ENCODE results near the gene HP1BP3. TPM values are rescaled to one million over a fixed set of nuclear protein-coding genes. Genes with fewer than 3 reads are reported as not detected.

Gene HP1BP3
- total and polyA plus RNA-seq, 4 donors: 34.8 to 115 (median 72.7) TPM

DNA sequence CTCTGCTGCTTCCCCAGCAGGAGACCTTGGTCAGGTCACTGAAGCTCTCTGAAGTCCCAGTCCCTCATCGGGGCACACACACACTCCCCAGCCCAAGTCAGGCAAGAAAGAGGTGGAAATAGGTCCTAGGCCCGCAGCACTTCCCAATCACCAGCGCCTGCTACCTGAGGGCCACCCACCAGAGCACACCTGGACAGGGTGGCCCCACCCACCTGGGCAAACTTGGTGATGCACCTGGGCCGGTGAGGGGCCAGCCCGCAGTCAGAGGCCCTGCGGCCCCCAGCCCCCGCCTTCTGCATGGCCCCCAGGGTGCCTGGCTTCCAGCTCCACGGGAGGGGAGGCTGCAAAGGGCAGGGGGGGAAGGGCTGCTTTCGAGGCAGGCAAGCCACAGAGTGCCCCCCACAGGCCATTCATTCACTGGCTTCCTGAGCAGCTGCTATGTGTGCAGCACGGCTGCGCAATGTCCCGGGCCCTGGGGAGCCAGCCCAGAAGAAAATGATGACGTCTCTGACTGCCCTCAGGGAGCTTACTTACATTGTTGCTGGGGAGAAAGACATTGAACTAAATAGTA, 59.3 kb downstream of the HP1BP3 start:
- Histone ChIP-seq H3K4me3 (ENCODE audit: low read depth in 1 of 3, low read length in 3 of 3) (no peak overlapping the region), H3K36me3 (ENCODE audit: control insufficient read depth in 4 of 4, insufficient read depth in 3 of 4, low read depth in 1 of 4, low read length in 3 of 4) (no peaks in the 10 kb centered on the region), H3K27me3 (ENCODE audit: control insufficient read depth in 4 of 4, insufficient read depth in 4 of 4, low read length in 3 of 4) (no peaks in the 10 kb centered on the region), H3K27ac (ENCODE audit: low read depth in 1 of 2, low read length in 2 of 2) (no peak overlapping the region), H3K9ac (ENCODE audit: low read depth in 1 of 2, low read length in 2 of 2) (no peak overlapping the region), H3K4me1 (ENCODE audit: control insufficient read depth in 4 of 4, insufficient read depth in 4 of 4, low read length in 3 of 4) (peaks cover 5 to 13% (median 9%) of the 10 kb centered on the region in 4 donors), H3K9me3 (ENCODE audit: control insufficient read depth in 4 of 4, low read length in 3 of 4) (no peaks in the 10 kb centered on the region)
- WGBS: 55% methylated on average over 13 of the region's 13 CpGs
- no peak for DNase-seq (ENCODE audit: low spot score)
- TF ChIP-seq JUND (IDR thresholded peaks at IDR 0.05): no peak
- no peak for TF ChIP-seq HNF4A (conservative IDR thresholded peaks at IDR 0.05)
- TF ChIP-seq GABPA (IDR thresholded peaks at IDR 0.05 in 1 of 2, conservative IDR thresholded peaks at IDR 0.05 in 1 of 2): no peak
- no peak for TF ChIP-seq NR2F2 (IDR thresholded peaks at IDR 0.05)
- no peak for TF ChIP-seq EGR1 (IDR thresholded peaks at IDR 0.05; ENCODE audit: low read depth in 2 of 2)
- TF ChIP-seq, protein P1, sequence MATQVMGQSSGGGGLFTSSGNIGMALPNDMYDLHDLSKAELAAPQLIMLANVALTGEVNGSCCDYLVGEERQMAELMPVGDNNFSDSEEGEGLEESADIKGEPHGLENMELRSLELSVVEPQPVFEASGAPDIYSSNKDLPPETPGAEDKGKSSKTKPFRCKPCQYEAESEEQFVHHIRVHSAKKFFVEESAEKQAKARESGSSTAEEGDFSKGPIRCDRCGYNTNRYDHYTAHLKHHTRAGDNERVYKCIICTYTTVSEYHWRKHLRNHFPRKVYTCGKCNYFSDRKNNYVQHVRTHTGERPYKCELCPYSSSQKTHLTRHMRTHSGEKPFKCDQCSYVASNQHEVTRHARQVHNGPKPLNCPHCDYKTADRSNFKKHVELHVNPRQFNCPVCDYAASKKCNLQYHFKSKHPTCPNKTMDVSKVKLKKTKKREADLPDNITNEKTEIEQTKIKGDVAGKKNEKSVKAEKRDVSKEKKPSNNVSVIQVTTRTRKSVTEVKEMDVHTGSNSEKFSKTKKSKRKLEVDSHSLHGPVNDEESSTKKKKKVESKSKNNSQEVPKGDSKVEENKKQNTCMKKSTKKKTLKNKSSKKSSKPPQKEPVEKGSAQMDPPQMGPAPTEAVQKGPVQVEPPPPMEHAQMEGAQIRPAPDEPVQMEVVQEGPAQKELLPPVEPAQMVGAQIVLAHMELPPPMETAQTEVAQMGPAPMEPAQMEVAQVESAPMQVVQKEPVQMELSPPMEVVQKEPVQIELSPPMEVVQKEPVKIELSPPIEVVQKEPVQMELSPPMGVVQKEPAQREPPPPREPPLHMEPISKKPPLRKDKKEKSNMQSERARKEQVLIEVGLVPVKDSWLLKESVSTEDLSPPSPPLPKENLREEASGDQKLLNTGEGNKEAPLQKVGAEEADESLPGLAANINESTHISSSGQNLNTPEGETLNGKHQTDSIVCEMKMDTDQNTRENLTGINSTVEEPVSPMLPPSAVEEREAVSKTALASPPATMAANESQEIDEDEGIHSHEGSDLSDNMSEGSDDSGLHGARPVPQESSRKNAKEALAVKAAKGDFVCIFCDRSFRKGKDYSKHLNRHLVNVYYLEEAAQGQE (IDR thresholded peaks at IDR 0.05): no peak
- no peak for TF ChIP-seq TAF1 (conservative IDR thresholded peaks at IDR 0.05)
- TF ChIP-seq YY1 (IDR thresholded peaks at IDR 0.05): no peak
- TF ChIP-seq RXRA (IDR thresholded peaks at IDR 0.05): no peak
- TF ChIP-seq FOXA1 (IDR thresholded peaks at IDR 0.05): no peak
- TF ChIP-seq, protein P2, sequence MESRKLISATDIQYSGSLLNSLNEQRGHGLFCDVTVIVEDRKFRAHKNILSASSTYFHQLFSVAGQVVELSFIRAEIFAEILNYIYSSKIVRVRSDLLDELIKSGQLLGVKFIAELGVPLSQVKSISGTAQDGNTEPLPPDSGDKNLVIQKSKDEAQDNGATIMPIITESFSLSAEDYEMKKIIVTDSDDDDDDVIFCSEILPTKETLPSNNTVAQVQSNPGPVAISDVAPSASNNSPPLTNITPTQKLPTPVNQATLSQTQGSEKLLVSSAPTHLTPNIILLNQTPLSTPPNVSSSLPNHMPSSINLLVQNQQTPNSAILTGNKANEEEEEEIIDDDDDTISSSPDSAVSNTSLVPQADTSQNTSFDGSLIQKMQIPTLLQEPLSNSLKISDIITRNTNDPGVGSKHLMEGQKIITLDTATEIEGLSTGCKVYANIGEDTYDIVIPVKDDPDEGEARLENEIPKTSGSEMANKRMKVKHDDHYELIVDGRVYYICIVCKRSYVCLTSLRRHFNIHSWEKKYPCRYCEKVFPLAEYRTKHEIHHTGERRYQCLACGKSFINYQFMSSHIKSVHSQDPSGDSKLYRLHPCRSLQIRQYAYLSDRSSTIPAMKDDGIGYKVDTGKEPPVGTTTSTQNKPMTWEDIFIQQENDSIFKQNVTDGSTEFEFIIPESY (IDR thresholded peaks at IDR 0.05): no peak
- TF ChIP-seq HNF4G (IDR thresholded peaks at IDR 0.05): no peak
- TF ChIP-seq, protein P3, sequence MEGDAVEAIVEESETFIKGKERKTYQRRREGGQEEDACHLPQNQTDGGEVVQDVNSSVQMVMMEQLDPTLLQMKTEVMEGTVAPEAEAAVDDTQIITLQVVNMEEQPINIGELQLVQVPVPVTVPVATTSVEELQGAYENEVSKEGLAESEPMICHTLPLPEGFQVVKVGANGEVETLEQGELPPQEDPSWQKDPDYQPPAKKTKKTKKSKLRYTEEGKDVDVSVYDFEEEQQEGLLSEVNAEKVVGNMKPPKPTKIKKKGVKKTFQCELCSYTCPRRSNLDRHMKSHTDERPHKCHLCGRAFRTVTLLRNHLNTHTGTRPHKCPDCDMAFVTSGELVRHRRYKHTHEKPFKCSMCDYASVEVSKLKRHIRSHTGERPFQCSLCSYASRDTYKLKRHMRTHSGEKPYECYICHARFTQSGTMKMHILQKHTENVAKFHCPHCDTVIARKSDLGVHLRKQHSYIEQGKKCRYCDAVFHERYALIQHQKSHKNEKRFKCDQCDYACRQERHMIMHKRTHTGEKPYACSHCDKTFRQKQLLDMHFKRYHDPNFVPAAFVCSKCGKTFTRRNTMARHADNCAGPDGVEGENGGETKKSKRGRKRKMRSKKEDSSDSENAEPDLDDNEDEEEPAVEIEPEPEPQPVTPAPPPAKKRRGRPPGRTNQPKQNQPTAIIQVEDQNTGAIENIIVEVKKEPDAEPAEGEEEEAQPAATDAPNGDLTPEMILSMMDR (IDR thresholded peaks at IDR 0.05; ENCODE audit: low read depth, low read length, missing input control): no peak
- no peak for TF ChIP-seq FOXA2 (IDR thresholded peaks at IDR 0.05)
- TF ChIP-seq RAD21 (IDR thresholded peaks at IDR 0.05): no peak
- TF ChIP-seq, protein P4, sequence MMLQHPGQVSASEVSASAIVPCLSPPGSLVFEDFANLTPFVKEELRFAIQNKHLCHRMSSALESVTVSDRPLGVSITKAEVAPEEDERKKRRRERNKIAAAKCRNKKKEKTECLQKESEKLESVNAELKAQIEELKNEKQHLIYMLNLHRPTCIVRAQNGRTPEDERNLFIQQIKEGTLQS (IDR thresholded peaks at IDR 0.05): no peak
- no peak for TF ChIP-seq SP1 (IDR thresholded peaks at IDR 0.05)
- TF ChIP-seq, protein P5, sequence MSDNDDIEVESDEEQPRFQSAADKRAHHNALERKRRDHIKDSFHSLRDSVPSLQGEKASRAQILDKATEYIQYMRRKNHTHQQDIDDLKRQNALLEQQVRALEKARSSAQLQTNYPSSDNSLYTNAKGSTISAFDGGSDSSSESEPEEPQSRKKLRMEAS (IDR thresholded peaks at IDR 0.05): no peak
